Loucy (cell line): ENCODE results near the gene SQSTM1.

Experiments used
- CTCF ChIP-seq: fragments of 200-600 bp; sonication (generic); conservative IDR thresholded peaks from 2 replicates; pipeline ENCODE4 v1.5.1; 2014; ENCODE audit warnings: mild to moderate bottlenecking, antibody characterized with exemption, low read length
- EZH2phosphoT487 ChIP-seq: fragments of 200-600 bp; IDR thresholded peaks from 2 replicates; pipeline ENCODE4 v1.6.1; 2018; ENCODE audit warnings: antibody characterized with exemption, mild to moderate bottlenecking, moderate library complexity, borderline replicate concordance

GRCh38 chr5:179854356-179854755, 33.7 kb downstream of the SQSTM1 start:
- TF ChIP-seq CTCF (no peak), EZH2phosphoT487 (no peak)
